Muscle of back (tissue), 11 donors: ENCODE data around the gene GSTP1. TPM values are rescaled to one million over a fixed set of nuclear protein-coding genes. Genes with fewer than 3 reads are reported as not detected.
"Not testable (repeated sequence)": the region's sequence is repeated elsewhere in the genome, so short reads cannot be mapped to it uniquely, and the experiment has no call there.

Experiments used
- DNase-seq, 3 donors: peaks; one replicate each; pipeline versions ENCODE4 v3.0.0 to v3.0.0-alpha.2; 2013
- polyA plus RNA-seq, 10 donors: library from polyadenylated mRNA; unstranded; fragments of 120-200 nt; gene quantifications; one replicate each; pipeline ENCODE4 v1.2.1, GENCODE V29; 2013; ENCODE audit not compliant: insufficient read length in 10 of 10

Gene GSTP1
- polyA plus RNA-seq, 10 donors: 207 to 370 (median 253) TPM

DNA sequence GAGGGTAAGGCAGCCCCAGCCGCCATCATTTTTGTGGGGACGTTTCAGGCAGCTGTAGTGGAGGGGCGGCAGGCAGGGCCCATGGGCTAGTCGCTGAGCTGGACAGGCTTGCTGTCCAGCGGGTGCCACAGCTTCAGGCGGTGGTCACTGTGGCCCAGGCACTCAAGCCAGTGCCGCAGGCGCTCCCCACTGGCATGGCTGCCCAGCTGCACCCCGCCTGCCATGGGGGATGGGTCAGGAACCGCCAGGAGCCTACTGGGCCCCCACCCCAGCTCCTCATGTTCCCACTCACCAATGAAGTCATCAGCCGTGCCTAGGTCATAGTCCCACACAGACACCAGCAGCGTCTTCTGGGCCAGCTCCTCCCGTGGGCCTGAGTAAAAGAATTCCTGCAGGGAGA lies 29.1 kb downstream of the GSTP1 start:
- DNase-seq: no peak

DNA sequence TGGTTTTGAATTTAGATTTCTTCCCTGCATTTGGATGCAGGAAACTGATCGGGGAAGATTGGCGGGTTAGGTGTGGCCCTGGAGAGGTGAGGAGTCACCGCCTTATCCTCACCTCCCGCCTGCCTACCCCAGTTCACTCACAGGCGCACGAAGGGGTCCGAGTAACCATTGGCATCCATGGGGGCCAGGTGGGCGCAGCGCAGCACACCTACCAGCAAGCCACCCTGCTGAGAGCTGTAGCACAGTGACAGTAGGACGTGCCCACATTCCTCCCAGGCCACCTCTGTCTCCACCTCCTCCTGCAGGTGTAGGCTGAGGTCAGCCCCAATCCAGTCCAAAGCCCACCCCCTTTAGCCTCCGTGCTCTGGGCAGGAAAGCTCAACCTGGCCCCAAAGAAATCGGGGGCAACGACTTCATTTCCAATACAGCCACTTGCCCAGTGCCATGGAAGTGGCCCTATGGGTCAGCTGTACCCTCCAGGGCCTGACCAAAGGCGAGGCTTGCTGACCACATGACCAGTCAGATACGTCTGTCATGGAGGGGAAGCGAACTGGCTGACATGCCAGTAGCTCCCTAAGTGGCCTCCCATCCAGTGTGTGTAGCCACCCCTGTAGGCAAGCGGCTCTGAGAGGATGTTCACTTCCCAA lies 29.8 kb downstream of the GSTP1 start:
- no peak for DNase-seq

DNA sequence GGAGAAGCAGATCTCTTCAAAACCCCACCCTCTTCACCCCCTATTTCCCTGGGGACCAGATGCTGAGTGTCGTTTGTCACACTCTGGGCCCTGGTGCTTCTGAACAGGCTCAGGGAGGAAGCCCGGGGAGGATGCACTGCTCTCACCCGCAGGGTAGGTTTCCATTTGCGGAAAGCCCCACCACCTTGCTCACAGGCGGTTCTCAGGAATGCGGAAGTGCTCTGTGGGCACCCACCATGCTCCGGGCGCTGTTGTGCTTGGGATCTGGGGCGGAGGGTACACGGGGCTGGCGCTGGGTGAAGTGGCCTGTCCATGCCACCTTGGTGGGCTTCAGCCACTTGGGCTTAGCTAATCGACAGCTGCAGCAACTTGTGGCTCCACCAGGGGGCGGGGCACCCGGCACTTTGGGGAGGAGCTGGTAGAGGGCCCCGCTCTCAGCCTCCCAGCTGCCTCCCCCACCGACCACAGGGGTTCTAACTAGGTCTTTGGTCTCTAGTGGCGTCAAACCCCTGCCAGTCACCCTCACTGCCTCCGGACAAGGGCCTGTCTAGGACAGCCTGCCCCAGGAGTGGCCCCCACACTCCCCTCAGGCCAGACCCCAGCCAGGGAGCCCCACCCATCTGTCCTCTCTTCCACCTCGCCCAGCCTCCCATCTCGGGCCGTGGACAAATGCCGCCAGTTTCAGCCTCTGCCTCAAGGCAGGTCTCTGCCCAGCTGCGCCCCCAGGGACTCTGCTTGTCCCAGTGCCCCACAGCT lies 30.5 kb downstream of the GSTP1 start:
- DNase-seq: peak; percentile 10 to 66 (median 39)

DNA sequence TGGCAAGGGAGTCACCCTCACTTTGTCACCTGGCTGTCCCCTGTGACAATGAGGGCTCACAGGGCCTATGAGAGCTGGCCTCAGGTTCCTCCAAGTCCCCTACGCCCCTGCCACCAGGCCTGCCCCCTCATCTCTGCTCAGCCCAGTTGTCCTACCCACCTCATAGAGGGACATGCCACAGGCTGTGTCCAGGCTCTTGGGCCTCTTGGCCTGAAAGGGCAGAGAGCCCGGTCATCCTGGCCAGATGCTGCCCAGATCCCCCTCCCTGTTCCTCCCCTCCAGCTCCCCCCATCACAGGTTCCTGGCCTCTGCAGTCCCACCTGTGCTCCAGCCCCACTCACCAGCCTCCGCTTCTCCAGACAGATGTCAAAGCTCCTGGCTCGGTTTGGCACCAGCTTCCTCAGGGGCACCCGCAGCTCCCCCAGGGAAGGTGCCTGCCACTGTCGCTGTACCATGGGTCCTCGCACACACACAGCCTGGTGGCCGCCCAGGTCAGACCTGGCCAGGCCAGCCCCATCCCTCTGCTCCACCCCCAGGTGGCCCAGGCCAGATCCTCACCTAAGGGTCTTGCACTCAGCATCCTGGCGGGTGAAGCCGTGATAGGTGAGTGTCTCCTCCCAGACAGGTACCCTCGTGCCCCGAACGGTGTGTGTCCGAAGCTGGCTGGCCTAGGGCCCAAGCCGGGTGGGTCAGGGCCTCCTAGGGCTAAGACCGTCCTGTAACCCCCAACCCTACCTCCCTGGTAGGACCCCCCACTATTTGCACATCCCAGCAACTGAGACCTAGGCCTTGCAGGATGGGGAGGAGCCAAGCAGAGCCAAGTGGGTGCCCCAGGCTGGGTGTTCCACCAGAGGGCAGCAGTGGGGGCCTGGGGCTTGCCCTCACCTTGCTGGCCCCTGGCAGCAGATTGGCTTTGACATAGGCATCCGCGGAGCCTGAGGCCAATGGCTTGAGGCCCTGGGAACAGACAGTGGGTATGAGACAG lies 31.4 kb downstream of the GSTP1 start:
- no peak for DNase-seq

DNA sequence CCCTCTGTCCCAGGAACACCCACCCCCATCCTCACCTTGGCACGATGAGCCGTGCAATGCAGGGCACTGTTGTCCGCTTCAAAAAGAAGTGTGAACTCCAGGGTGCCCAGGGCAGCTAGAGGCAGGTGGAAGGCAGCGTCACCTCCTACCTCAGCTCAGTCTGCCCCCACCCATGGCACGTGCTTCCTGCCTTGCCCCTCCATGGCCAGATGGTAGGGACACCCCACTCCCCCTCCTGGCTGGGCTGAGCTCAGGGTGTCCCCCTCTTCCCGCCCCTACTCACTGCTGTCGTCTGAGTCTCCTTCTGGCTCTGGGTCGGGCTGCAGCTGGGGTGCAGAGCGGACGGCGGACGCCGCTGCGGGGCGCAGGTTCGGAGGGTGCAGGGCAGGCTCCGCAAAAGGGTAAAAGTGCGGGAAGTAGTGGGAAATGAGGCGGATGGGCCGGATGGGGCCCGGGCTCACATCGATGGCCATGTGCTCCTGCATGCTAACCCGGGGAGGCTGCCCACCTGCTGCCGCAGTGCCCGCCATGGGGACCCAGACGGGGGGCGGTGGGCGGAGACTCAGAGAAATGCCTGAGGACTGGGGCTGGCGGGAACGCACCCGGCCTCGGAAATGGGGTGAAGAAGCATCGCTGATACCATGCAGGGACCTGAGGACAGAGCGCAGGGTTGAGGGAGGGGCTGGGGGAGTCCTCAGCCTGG lies 32.3 kb downstream of the GSTP1 start:
- DNase-seq: no peak

DNA sequence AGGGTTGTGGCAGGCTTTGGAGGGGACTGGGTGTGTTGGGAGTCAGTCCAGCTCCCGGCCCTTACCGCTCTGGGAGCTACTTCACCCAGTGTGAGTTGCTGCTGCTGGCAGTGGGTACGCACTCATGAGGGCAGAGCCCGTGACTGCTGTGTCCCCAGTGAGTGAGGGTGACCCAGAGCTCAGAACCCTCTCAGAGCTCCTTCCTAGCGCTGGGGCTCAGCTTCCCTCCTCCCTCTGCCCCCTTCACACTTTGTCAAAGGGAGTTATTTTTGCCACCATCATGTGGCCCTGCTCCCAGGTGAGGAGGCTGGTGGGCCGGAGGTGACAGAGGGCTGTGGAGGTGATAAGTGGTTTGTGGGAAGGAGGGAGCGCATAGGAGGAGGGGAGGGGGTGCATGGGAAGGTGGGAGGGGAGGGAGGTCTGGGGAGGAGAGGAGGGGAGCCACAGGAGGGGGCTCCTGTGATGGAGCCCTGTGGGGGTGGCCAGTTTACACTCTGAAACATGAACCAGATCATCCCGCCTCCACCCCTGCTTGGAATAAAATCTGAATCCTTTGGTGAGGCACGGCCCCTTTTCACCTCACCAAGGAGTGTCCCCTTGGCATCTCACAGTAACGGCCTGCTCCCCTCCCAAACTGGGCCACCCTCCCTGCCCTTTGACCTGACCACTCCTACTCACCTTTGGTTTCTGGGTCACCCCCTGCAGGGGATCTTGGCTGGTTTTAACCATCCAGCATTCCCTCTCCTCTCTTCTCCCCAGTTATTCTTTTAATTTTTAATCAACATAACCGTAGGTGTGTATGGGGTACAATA lies 33.0 kb downstream of the GSTP1 start:
- DNase-seq: no peak

DNA sequence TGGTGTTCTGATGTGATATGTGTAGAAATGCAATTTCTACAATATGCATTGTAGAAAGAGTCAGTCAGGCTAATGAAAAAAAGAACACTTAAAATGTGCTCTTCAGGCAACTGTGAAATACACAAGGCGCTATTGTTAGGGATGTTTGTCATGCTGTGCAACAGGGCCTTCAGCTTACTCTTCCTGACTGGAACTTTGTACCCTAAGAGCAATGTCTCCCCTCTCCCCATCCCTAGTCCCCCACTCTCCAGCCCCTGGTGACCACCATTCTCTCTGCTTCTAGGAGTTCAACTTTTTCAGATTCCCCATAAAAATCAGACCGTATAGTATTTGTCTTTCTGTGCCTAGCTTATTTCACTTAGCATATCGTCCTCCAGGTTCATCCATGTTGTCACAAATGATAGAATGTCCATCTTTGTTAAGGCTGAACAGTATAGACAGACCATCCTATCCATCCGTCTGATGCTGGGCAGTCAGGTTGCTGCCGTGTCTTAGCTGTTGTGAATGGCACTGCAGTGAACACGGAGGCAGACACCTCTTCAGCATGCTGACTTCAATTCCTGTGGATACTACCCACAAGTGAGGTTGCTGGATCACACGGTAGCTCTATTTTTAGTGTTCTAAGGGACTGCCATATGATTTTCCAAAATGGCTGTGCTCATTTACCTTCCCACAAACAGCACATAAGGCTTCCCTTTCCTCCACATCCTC lies 33.8 kb downstream of the GSTP1 start:
- DNase-seq: no peak

DNA sequence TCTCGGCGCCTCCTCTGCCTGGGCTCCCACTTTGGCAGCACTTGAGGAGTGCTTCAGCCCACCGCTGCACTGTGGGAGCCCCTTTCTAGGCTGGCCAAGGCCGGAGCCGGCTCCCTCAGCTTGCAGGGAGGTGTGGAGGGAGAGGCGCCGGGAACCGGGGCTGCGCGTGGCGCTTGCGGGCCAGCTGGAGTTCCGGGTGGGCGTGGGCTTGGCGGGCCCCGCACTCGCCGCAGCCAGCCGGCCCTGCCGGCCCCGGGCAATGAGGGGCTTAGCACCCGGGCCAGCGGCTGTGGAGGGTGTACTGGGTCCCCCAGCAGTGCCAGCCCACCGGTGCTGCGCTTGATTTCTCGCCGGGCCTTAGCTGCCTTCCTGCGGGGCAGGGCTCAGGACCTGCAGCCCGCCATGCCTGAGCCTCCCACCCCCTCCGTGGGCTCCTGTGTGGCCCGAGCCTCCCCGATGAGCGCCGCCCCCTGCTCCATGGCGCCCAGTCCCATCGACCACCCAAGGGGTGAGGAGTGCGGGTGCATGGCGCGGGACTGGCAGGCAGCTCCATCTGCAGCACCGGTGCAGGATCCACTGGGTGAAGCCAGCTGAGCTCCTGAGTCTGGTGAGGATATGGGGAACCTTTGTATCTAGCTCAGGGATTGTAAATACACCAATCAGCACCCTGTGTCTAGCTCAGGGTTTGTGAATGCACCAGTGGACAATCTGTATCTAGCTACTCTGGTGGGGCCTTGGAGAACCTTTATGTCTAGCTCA lies 35.5 kb downstream of the GSTP1 start:
- DNase-seq: not testable (repeated sequence)

DNA sequence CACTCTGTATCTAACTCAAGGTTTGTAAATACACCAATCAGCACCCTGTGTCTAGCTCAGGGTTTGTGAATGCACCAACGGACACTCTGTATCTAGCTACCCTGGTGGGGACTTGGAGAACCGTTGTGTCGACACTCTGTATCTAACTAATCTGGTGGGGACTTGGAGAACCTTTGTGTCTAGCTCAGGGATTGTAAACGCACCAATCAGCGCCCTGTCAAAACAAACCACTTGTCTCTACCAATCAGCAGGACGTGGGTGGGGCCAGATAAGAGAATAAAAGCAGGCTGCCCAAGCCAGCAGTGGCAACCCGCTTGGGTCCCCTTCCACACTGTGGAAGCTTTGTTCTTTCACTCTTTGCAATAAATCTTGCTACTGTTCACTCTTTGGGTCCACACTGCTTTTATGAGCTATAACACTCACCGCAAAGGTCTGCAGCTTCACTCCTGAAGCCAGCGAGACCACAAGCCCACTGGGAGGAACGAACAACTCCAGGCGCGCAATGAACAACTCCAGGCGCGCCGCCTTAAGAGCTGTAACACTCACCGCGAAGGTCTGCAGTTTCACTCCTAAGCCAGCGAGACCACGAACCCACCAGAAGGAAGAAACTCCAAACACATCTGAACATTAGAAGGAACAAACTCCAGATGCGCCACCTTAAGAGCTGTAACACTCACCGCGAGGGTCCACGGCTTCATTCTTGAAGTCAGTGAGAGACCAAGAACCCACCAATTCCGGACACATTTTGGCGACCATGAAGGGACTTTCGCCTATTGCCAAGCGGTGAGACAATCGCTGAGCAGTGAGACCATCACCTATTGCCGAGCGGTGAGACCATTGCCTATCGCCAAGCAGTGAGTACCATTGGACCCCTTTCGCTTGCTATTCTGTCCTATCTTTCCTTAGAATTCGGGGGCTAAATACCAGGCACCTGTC lies 36.3 kb downstream of the GSTP1 start:
- DNase-seq: not testable (repeated sequence)

DNA sequence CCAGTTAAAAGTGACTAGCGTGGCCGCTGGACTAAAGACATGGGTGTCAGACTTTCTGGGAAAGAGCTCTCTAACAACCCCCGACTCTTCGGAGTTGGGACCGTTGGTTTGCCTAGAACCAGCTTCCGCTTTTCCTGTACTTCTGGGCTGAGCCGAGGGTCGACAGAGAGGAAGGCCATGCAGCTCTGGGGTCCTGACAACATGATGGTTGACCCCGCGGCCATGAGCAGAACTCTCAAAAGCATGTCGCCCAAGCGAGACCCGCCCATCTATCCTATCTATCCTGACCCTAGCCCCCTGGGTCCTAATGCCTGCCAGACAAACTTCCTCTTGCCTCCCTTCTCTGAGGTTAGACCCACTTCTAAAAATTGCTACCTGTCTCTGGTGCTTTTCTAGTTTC lies 37.0 kb downstream of the GSTP1 start:
- not testable (repeated sequence) for DNase-seq

DNA sequence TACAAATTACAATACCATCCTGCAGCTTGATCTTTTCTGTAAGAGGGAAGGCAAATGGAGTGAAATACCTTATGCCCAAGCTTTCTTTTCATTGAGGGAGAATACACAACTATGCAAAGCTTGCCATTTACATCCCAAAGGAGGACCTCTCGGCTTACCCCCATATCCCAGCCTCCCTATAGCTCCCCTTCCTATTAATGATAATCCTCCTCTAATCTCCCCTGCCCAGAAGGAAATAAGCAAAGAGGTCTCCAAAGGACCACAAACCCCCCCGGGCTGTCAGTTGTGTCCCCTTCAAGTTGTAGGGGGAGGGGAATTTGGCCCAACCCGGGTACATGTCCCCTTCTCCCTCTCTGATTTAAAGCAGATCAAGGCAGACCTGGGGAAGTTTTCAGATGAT lies 38.3 kb downstream of the GSTP1 start:
- DNase-seq: not testable (repeated sequence)

DNA sequence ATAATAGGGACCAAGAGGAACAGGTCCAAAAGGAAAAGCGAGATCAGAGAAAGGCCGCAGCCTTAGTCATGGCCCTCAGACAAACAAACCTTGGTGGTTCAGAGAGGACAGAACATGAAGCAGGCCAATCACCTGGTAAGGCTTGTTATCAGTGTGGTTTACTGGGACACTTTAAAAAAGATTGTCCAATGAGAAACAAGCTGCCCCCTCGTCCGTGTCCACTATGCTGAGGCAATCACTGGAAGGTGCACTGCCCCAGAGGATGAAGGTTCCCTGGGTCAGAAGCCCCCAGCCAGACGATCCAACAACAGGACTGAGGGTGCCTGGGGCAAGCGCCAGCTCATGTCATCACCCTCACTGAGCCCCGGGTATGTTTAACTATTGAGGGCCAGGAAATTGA lies 39.3 kb downstream of the GSTP1 start:
- DNase-seq: not testable (repeated sequence)

DNA sequence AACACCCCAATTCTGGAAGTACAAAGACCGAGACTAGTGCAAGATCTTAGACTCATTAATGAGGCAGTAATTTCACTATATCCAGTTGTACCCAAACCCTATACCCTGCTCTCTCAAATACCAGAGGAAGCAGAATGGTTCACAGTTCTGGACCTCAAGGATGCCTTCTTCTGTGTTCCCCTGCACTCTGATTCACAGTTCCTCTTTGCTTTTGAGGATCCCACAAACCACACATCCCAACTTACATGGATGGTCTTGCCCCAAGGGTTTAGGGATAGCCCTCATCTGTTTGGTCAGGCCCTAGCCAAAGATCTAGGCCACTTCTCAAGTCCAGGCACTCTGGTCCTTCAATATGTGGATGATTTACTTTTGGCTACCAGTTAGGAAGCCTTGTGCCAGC lies 40.2 kb downstream of the GSTP1 start:
- not testable (repeated sequence) for DNase-seq

DNA sequence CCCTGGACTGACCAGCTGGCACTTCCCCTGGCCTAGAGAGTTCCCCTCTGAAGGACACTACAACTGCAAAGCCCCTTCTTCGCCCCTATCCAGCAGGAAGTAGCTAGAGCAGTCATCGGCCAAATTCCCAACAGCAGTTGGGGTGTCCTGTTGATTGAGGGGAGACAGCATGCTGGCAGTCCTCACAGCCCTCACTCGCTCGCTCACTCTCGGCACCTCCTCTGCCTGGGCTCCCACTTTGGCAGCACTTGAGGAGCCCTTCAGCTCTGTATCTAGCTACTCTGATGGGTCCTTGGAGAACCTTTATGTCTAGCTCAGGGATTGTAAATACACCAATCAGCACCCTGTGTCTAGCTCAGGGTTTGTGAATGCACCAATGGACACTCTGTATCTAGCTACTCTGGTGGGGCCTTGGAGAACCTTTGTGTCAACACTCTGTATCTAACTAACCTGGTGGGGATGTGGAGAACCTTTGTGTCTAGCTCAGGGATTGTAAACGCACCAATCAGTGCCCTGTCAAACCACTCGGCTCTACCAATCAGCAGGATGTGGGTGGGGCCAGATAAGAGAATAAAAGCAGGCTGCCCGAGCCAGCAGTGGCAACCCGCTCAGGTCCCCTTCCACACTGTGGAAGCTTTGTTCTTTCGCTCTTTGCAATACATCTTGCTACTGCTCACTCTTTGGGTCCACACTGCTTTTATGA lies 42.7 kb downstream of the GSTP1 start:
- DNase-seq: not testable (repeated sequence)

DNA sequence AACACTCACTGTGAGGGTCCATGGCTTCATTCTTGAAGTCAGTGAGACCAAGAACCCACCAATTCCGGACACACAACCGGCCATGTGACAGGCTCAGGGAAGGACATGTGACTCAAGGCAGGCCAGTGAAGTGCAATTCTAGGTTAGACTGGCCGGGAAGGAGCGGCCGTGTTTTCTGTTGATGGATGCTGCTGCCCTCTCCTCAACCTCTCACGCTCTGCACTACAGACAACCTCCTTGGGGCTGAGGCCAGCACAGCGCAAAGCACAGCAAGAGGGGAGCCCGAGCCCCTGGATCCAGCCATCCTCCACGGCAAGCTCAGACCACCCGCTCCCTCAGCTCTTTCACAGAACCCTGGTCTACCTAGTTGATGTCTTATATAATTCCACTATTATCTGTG lies 43.4 kb downstream of the GSTP1 start:
- DNase-seq: no peak

DNA sequence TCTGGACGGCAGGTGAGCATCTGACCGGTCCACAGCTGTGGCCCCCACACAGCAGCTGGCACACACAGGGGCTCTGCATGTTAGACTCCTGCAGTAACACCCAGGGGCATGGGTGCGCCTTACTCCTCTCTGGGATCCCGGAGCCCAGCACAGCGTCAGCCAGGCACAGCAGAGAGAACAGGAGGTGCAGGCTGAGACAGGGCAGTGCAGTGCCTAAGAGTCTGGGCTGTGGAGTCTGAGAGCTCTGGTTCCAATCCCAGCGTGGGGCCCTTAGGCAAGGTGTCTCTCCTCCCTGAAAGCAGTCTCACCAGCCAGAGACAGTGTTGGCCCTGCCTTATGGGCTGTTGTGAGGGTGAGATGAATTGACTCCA lies 43.8 kb downstream of the GSTP1 start:
- DNase-seq: no peak

DNA sequence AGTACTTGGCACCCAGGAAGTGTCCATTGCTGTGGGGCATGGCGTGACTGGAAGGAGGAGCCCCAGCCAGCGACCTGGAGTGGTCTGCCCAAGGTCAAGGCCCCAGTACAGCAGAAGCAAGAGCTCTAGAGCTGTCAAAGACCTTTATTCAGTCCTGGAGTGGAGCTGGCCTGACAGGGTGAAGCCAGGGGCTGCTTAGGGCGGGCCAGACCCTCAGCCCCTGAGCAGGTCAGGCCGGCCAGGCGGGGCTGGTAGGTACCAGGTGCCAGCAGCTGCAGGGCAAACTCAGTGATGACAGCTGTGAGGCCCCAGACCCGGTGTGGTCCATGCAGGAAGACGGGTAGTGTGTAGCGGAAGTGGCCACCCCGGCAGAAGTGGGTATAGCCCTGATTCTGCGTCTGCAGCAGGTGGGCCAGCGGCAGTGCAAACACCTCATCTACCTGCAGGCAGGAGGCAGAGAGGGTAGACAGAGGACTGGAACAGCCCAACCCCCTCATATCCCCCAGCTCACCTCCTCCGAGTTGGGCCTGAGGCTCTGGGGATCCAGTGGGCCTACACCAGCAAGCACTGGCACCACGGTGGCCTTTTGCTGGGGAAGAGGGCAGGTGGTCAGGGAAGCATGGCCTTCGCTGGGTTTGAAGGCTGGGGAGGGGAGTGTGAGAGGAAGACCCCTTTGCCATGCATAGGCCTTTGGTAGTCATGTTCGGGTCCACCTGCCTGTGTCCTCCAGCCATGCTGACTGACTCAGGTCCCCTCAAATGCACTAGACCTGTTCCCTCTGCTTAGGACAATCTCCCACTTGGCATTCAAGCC lies 44.4 kb downstream of the GSTP1 start:
- DNase-seq: no peak
